GM20000 (cell line): ENCODE measurements around the gene DDX10.

Source experiments
- DNase-seq: peaks from one replicate; pipeline ENCODE4 v3.0.0; 2012; ENCODE audit warnings: low spot score
- TF ChIP-seq, protein P1 (sequence below): IDR thresholded peaks from 2 replicates; pipeline ENCODE4 v1.5.1; 2012; ENCODE audit warnings: mild to moderate bottlenecking, control low read depth; ENCODE audit errors: extremely low read depth, missing control alignments

DDX10 gene

GRCh38 chr11:108715239-108715638, 50.4 kb downstream of the DDX10 start:
- DNase-seq: no peak
- TF ChIP-seq, protein P1, sequence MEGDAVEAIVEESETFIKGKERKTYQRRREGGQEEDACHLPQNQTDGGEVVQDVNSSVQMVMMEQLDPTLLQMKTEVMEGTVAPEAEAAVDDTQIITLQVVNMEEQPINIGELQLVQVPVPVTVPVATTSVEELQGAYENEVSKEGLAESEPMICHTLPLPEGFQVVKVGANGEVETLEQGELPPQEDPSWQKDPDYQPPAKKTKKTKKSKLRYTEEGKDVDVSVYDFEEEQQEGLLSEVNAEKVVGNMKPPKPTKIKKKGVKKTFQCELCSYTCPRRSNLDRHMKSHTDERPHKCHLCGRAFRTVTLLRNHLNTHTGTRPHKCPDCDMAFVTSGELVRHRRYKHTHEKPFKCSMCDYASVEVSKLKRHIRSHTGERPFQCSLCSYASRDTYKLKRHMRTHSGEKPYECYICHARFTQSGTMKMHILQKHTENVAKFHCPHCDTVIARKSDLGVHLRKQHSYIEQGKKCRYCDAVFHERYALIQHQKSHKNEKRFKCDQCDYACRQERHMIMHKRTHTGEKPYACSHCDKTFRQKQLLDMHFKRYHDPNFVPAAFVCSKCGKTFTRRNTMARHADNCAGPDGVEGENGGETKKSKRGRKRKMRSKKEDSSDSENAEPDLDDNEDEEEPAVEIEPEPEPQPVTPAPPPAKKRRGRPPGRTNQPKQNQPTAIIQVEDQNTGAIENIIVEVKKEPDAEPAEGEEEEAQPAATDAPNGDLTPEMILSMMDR: no peak

- TF ChIP-seq, protein P1: no peak
- DNase-seq: no peak
Measured at GRCh38 chr11:108718466-108718865, 53.6 kb downstream of the DDX10 start.

DNA sequence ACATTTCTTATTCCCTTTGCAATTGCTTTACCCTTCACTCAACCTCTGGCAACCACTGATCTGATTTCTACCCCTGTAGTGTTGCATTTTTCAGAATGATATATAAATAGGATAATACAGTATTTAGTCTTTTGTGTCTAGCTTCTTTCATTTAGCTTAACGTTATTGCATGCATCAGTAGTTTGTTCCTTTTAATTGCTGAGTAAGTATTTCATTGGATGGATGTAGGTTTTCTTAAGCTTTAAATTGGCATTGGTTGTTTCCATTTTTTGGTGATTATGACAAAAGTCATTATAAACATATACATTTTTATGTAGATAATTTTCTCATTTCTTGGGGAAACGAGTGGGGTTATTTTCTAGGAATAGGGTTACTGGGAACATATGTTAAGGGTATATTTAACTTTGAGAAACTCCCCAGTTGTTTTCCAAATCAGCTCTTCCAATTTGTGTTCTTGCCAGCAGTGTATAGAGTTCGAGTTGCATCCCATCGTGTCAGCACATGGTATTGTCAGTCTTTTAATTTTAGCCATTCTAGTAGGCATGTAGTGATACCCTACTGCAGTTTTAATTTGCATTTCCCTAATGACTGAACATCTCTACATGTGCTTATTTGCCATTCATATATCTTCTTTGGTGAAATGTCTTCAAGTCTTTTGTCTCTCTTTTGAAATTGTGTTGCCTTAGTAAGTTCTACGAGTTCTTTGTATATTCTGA, 60.3 kb downstream of the DDX10 start:
- TF ChIP-seq, protein P1: no peak
- no peak for DNase-seq

- no peak for DNase-seq
- TF ChIP-seq, protein P1: no peak
Measured at GRCh38 chr11:108726077-108726800, 61.4 kb downstream of the DDX10 start.

GRCh38 chr11:108727665-108728064, 62.8 kb downstream of the DDX10 start:
- no peak for DNase-seq
- TF ChIP-seq, protein P1: no peak

- no peak for DNase-seq
- TF ChIP-seq, protein P1: no peak
Measured at GRCh38 chr11:108729227-108729871, 64.5 kb downstream of the DDX10 start.

DNA sequence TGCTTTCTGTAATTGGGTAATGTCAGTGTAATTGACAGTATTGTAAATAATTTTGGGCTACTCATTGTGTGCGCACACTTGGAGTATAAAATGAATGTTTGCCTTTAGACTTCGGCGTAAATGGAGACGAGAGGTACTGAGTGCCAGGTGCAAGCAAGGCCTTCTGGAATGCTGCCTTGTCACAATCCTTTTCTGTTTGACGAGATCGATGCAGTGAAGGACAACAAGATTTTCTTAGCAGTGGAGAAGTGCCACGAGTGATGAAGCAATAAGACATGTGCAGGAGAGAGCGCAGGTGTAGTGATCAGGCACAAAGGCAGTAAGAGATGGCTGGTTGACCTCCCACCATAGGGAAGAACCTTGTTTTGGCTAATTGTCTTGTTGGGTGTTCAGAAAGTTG, 67.5 kb downstream of the DDX10 start:
- no peak for DNase-seq

More for the DNA sequence above, 67.5 kb downstream of the DDX10 start:
- TF ChIP-seq, protein P1: no peak
